Activated CD8-positive, alpha-beta memory T cell treated with anti-CD3 and anti-CD28 coated beads for 36 hours (primary cell): Measurements from ENCODE around the gene RNF38. TPM values are rescaled to one million over a fixed set of nuclear protein-coding genes. Genes with fewer than 3 reads are reported as not detected.
"Not testable (repeated sequence)": the region's sequence is repeated elsewhere in the genome, so short reads cannot be mapped to it uniquely, and the experiment has no call there.

ENCODE experiments used
- CTCF ChIA-PET: fragments of 350-600 bp; sonication (Branson Sonifier 250); formaldehyde crosslinking; loops from one replicate; lab custom pipeline; 2021; ENCODE audit warnings: antibody characterized with exemption; lab: Charles Lee
- POLR2A ChIA-PET: fragments of 350-600 bp; sonication (Branson Sonifier 250); formaldehyde crosslinking; loops from one replicate; lab custom pipeline; 2021; ENCODE audit warnings: antibody characterized with exemption; lab: Charles Lee
- total RNA-seq, 2 experiments: library from RNA; stranded (reverse); gene quantifications; one replicate each; pipeline ENCODE4 v1.2.3, GENCODE V29; 2021

The RNF38 gene
- total RNA-seq, 2 experiments from 2014 or later: 38.0 to 40.4 TPM

DNA sequence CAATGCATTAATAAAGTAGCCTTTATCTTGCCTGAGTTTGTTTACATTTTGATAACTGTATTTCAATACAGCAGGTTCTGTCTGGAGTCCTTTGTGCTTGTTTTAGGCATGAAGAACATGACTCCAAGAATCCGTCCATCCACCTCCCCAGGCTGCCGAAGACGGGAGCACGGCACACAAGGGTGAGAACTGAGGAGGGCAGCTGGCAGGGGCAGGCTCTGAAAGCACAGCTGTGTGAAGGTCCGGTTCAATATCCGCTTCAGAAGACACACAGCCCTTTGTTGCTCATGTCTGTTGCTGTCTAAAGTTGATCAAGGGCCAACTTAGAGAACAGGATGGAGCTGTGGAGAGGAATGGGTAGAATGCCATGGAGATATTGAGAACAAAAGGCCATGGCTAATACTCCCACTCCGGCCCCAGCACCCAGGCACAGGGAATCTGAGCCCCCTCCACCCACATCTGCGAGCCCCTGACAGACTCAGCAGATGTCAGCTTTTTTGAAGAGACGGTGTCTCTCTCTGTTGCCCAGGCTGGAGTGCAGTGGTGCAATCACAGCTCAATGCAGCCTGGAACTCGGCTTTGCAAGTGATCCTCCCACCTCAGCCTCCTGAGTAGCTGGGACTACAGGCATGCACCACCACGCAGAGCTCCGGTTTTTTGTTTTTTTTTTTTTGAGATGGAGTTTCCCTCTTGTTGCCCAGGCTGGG is 83.3 kb downstream of the RNF38 start:
- ChIA-PET POLR2A (no interaction called here), CTCF (interaction anchor here (2.4 kb wide), 1 partner anchor 12 kb away, joined by 9 read pairs; no protein-coding TSS in a partner anchor)

DNA sequence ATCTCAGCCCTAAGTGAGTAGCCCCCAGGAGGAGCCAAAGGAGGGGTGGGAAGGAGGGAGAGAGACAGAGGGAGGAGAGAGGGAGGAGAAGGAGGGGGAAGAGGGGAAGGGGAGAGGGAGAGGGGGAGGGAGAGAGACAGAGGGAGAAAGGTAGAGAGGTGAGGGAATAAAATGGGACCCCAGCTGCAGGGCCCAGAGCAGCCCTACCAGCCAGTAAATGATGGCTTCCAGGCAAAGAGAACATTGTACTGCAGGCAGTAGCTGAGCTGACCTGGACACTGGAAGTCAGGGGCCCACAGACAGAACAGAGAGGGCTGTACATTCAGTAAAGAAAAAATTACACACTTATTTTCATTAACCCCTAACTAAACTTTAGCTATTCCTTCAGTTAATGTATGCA is 84.0 kb downstream of the RNF38 start:
- POLR2A ChIA-PET: no interaction called here
- CTCF ChIA-PET: interaction anchor here (2.4 kb wide), 1 partner anchor 13 kb away, joined by 9 read pairs; no protein-coding TSS in a partner anchor

DNA sequence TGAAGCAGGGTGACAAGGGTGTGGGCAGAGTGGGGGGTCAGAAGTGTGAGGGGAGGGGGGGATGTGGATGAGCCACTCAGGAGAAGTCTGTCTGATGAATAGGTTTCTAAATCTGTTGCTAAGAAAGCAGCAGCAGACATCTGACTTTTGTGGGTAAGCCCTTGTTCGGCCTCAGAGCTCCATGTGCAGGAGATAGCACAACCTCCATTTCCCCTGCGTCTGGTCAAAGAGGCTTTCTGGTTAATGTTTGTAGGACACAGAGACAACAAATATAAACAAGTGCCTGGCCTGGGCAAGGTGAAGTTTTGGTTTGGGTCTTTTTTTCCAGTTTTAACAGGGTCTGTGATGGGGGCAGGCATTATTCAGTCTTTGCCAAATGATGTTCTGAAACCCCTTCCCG is 84.8 kb downstream of the RNF38 start:
- POLR2A ChIA-PET: no interaction called here
- CTCF ChIA-PET: interaction anchor here (2.4 kb wide), 1 partner anchor 13 kb away, joined by 9 read pairs; no protein-coding TSS in a partner anchor

- POLR2A ChIA-PET: no interaction called here
- CTCF ChIA-PET: interaction anchor here (2.4 kb wide), 1 partner anchor 14 kb away, joined by 9 read pairs; no protein-coding TSS in a partner anchor
Observed at GRCh38 chr9:36314740-36315139, 85.3 kb downstream of the RNF38 start.

GRCh38 chr9:36306471-36307306 is 93.4 kb downstream of the RNF38 start:
- ChIA-PET POLR2A (no interaction called here), CTCF (interaction anchor here (1.0 kb wide), 1 partner anchor 215 kb away, joined by 3 read pairs; no protein-coding TSS in a partner anchor)

DNA sequence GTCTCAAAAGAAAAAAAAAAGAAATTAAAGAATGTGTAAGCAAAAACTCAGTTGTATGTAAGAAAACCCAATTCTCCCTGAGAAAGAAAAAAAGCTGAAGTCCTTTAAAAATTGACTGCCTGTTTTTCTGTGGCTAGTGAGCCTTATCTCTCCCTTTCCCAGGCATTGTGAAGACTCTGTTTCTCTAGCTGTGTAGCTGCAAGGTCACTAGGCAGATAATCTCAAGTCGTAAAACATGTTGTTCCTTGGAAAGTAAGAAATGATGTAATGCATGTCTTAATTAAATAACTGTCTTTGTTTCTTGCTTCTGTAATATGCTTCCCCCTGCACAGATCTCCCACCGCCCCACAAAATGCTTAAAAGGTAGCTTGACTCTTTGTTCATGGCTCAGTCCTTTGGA is 95.7 kb downstream of the RNF38 start:
- CTCF ChIA-PET, POLR2A ChIA-PET: not testable (repeated sequence)

- CTCF ChIA-PET: no interaction called here
Observed at GRCh38 chr9:36301227-36301626, 98.8 kb downstream of the RNF38 start.

DNA sequence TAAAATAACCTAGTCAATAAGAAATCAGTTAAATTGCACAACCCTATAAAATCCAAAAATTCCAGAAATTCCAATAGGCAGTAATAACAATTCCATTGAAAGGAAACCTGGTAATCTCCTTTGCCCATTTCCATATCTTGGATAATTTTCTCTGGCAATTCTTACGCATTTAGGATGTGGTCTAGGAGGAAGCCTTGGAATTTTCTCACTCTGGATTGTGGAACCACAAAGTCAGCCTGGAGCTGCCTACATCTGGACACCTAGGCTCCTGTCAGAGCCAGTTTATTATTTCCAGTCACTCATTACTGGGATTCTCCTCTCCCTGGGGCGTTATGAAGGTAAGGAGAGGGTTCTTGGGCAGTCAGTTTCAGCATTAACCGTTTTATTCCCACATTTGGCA is 101.5 kb downstream of the RNF38 start:
- ChIA-PET CTCF (no interaction called here), POLR2A (no interaction called here)

More at GRCh38 chr9:36301227-36301626, 98.8 kb downstream of the RNF38 start:
- POLR2A ChIA-PET: no interaction called here

DNA sequence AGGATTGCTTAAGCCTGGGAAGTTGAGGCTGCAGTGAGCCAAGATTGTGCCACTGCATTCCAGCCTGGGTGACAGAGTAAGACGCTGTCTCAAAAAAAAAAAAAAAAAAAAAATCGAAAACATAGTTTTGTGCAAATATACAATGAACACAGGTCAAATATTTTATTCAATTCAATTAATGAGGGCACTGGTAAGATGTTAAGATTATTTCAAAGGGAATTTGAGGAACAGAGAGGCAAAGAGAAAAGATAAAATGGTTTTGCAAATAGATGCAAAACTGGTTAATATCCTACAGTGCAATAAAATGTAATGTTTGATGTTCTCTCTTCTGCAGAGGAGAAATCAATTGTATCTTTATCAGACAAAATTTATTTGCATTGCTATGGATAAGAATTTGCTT is 102.3 kb downstream of the RNF38 start:
- ChIA-PET CTCF (no interaction called here), POLR2A (no interaction called here)

- CTCF ChIA-PET: not testable (repeated sequence)
Observed at GRCh38 chr9:36294996-36295395, 105.1 kb downstream of the RNF38 start.

DNA sequence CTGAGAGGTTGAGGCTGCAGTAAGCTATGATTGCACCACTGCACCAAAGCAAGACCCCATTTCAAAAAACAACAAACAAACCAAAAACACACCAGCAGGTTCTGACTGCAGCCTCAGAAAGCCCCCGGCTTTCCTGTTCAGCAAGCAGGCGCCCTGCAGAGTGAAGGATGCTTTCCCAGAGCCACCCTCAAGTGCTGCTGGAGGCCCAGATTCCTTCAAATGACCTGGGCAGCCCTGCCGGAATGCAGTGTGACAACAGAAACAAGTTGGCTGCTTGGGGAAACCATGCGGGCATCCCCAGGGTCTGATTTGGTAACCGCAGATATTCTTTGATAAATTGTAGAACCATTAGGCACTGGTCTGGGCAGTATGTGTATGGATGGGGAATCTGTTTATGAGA is 106.2 kb downstream of the RNF38 start:
- CTCF ChIA-PET: no interaction called here

More at GRCh38 chr9:36294996-36295395, 105.1 kb downstream of the RNF38 start:
- POLR2A ChIA-PET: not testable (repeated sequence)

GRCh38 chr9:36293171-36293570 is 106.9 kb downstream of the RNF38 start:
- ChIA-PET POLR2A (no interaction called here), CTCF (no interaction called here)

More for the DNA sequence above, 106.2 kb downstream of the RNF38 start:
- POLR2A ChIA-PET: no interaction called here

- POLR2A ChIA-PET: no interaction called here
- CTCF ChIA-PET: no interaction called here
Observed at GRCh38 chr9:36292641-36293040, 107.4 kb downstream of the RNF38 start.

- ChIA-PET CTCF (interaction anchor here (0.5 to 0.6 kb wide), 2 partner anchors 17 to 283 kb away, joined by 3 read pairs; no protein-coding TSS in a partner anchor), POLR2A (no interaction called here)
Observed at GRCh38 chr9:36290996-36291395, 109.1 kb downstream of the RNF38 start.

- CTCF ChIA-PET: no interaction called here
Observed at GRCh38 chr9:36289836-36290435, 110.1 kb downstream of the RNF38 start.

GRCh38 chr9:36288070-36288469 is 112.0 kb downstream of the RNF38 start:
- ChIA-PET CTCF (interaction anchor here (0.9 kb wide), 1 partner anchor 11 kb away, joined by 3 read pairs; no protein-coding TSS in a partner anchor), POLR2A (no interaction called here)

More at GRCh38 chr9:36289836-36290435, 110.1 kb downstream of the RNF38 start:
- POLR2A ChIA-PET: no interaction called here
